HG03571 (cell line): ENCODE measurements around the gene ITGAX.
"Not testable (repeated sequence)": the region's sequence is repeated elsewhere in the genome, so short reads cannot be mapped to it uniquely, and the experiment has no call there.

Experiments used
- ATAC-seq: cut with Tn5 transposase; IDR thresholded peaks from one replicate; pipeline ENCODE4 v1.9.1; 2021; ENCODE audit not compliant: unreplicated experiment

Gene ITGAX

GRCh38 chr16:31404353-31405064 lies 49.5 kb downstream of the ITGAX start:
- ATAC-seq = no peak

- ATAC-seq = no peak
These were observed 52.4 kb downstream of the ITGAX start for GRCh38 chr16:31407406-31407805.

- no peak for ATAC-seq
These were observed 54.5 kb downstream of the ITGAX start for GRCh38 chr16:31409433-31409832.

- ATAC-seq = no peak
These were observed 55.1 kb downstream of the ITGAX start for GRCh38 chr16:31410082-31410481.

GRCh38 chr16:31411024-31411844 lies 56.3 kb downstream of the ITGAX start:
- ATAC-seq = no peak

- no peak for ATAC-seq
These were observed 57.8 kb downstream of the ITGAX start for GRCh38 chr16:31412750-31413149.

GRCh38 chr16:31413381-31413780 lies 58.4 kb downstream of the ITGAX start:
- no peak for ATAC-seq

GRCh38 chr16:31413943-31414342 lies 59.0 kb downstream of the ITGAX start:
- ATAC-seq = no peak

- ATAC-seq = no peak
These were observed 59.7 kb downstream of the ITGAX start for GRCh38 chr16:31414706-31415105.

GRCh38 chr16:31416371-31416770 lies 61.4 kb downstream of the ITGAX start:
- ATAC-seq = no peak

- not testable (repeated sequence) for ATAC-seq
These were observed 62.1 kb downstream of the ITGAX start for GRCh38 chr16:31417036-31417435.

GRCh38 chr16:31417916-31418315 lies 62.9 kb downstream of the ITGAX start:
- no peak for ATAC-seq

- no peak for ATAC-seq
These were observed 65.1 kb downstream of the ITGAX start for GRCh38 chr16:31420037-31420436.

GRCh38 chr16:31421587-31421986 lies 66.6 kb downstream of the ITGAX start:
- no peak for ATAC-seq

- no peak for ATAC-seq
These were observed 68.3 kb downstream of the ITGAX start for GRCh38 chr16:31423241-31423640.

GRCh38 chr16:31423801-31424200 lies 68.8 kb downstream of the ITGAX start:
- no peak for ATAC-seq

GRCh38 chr16:31427441-31428278 lies 72.7 kb downstream of the ITGAX start:
- no peak for ATAC-seq

GRCh38 chr16:31428279-31428597 lies 73.3 kb downstream of the ITGAX start, which contains the start of gene COX6A2:
COX6A2 (minus strand) TSS chr16:31428360; CDS start chr16:31428325, 35 bp downstream.
- no peak for ATAC-seq

GRCh38 chr16:31428638-31429247 lies 73.8 kb downstream of the ITGAX start:
- ATAC-seq = no peak

GRCh38 chr16:31429314-31429713 lies 74.3 kb downstream of the ITGAX start:
- no peak for ATAC-seq

GRCh38 chr16:31429796-31430195 lies 74.8 kb downstream of the ITGAX start:
- ATAC-seq = no peak
